ENCODE results near the gene LARP1.

LARP1 gene

DNA sequence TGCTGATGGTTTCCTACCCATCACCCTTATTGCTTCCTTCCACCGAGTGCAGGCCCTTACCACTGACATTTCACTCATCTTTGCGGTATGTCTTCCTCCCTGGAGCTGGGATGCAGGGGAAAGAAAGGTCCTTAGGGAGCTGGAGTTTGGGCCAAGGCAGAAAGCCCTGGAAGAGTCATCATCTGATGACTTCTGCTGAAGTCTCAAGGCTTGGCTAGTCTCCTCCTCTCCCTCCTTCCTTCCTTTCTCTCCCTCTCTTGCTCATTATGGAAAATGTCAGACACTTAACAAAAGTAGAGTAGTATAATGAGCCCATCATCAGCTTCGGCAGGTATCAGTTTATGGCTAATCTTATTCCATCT is 40.0 kb downstream of the LARP1 start:
- TF ChIP-seq, protein P1, sequence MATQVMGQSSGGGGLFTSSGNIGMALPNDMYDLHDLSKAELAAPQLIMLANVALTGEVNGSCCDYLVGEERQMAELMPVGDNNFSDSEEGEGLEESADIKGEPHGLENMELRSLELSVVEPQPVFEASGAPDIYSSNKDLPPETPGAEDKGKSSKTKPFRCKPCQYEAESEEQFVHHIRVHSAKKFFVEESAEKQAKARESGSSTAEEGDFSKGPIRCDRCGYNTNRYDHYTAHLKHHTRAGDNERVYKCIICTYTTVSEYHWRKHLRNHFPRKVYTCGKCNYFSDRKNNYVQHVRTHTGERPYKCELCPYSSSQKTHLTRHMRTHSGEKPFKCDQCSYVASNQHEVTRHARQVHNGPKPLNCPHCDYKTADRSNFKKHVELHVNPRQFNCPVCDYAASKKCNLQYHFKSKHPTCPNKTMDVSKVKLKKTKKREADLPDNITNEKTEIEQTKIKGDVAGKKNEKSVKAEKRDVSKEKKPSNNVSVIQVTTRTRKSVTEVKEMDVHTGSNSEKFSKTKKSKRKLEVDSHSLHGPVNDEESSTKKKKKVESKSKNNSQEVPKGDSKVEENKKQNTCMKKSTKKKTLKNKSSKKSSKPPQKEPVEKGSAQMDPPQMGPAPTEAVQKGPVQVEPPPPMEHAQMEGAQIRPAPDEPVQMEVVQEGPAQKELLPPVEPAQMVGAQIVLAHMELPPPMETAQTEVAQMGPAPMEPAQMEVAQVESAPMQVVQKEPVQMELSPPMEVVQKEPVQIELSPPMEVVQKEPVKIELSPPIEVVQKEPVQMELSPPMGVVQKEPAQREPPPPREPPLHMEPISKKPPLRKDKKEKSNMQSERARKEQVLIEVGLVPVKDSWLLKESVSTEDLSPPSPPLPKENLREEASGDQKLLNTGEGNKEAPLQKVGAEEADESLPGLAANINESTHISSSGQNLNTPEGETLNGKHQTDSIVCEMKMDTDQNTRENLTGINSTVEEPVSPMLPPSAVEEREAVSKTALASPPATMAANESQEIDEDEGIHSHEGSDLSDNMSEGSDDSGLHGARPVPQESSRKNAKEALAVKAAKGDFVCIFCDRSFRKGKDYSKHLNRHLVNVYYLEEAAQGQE (IDR thresholded peaks at IDR 0.05; ENCODE audit: low read depth), result no peak
- no peak for TF ChIP-seq TEAD4 (IDR thresholded peaks at IDR 0.05)
- TF ChIP-seq ZBTB7A (IDR thresholded peaks at IDR 0.05; ENCODE audit: low read depth), result no peak
- no peak for TF ChIP-seq EP300 (IDR thresholded peaks at IDR 0.05; ENCODE audit: borderline replicate concordance)
- no peak for TF ChIP-seq EGR1 (IDR thresholded peaks at IDR 0.05)
- TF ChIP-seq TAF1 (IDR thresholded peaks at IDR 0.05; ENCODE audit: low read depth), result no peak
- TF ChIP-seq NFIC (IDR thresholded peaks at IDR 0.05), result no peak
- no peak for TF ChIP-seq CEBPB (IDR thresholded peaks at IDR 0.05)
- TF ChIP-seq FOXM1 (IDR thresholded peaks at IDR 0.05; ENCODE audit: borderline replicate concordance, low read depth), result no peak
- TF ChIP-seq RAD21 (IDR thresholded peaks at IDR 0.05; ENCODE audit: low read depth), result no peak
- TF ChIP-seq, protein P2, sequence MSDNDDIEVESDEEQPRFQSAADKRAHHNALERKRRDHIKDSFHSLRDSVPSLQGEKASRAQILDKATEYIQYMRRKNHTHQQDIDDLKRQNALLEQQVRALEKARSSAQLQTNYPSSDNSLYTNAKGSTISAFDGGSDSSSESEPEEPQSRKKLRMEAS (IDR thresholded peaks at IDR 0.05), result no peak
- TF ChIP-seq CREB1 (IDR thresholded peaks at IDR 0.05; ENCODE audit: low read depth), result no peak
- TF ChIP-seq, protein P3, sequence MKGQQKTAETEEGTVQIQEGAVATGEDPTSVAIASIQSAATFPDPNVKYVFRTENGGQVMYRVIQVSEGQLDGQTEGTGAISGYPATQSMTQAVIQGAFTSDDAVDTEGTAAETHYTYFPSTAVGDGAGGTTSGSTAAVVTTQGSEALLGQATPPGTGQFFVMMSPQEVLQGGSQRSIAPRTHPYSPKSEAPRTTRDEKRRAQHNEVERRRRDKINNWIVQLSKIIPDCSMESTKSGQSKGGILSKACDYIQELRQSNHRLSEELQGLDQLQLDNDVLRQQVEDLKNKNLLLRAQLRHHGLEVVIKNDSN (IDR thresholded peaks at IDR 0.05), result no peak
- TF ChIP-seq TCF12 (IDR thresholded peaks at IDR 0.05; ENCODE audit: low read depth), result no peak

DNA sequence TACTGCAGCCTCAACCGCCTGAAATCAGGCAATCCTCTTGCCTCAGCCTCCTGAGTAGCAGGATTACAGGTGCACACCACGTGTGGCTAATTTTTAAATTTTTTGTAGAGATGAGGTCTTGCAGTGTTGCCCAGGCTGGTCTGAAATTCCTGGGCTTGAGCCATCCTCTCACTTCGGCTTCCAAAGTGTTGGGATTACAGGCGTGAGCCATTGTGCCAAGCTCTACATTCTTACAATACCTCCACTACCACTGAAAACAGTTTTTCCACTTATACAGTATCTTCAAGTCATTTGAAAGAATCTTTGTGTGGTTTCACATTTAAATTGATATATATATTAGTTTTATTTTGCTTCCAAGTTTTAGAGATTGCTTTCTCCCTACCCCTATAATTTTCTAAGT is 42.6 kb downstream of the LARP1 start:
- TF ChIP-seq CREB1 (IDR thresholded peaks at IDR 0.05; ENCODE audit: low read depth), result no peak
- TF ChIP-seq YY1 (IDR thresholded peaks at IDR 0.05; ENCODE audit: low read depth), result no peak
- TF ChIP-seq TEAD4 (IDR thresholded peaks at IDR 0.05), result no peak
- no peak for TF ChIP-seq CEBPB (IDR thresholded peaks at IDR 0.05)
- TF ChIP-seq TCF12 (IDR thresholded peaks at IDR 0.05; ENCODE audit: low read depth), result no peak
- TF ChIP-seq, protein P3 (IDR thresholded peaks at IDR 0.05), result no peak
- TF ChIP-seq TAF1 (IDR thresholded peaks at IDR 0.05; ENCODE audit: low read depth), result no peak

DNA sequence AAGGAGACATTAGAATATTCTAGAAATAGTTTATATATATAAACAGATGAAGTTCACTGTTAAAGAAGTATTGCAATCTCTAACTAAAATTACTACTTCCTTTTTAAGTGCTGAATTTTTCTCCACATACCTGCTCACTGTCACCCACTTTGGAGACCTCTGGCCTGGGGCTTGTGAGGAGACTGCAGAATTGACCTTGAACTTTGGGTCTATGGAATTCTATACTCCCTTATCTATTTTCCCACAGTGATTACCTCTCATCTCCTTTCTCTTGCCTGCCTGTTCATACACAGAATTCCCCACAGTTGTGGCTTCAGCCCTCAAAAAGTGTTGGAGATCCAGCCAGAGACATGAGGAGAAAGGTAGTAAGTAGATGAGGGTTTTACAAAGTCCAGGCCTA is 45.4 kb downstream of the LARP1 start:
- TF ChIP-seq EP300 (IDR thresholded peaks at IDR 0.05; ENCODE audit: borderline replicate concordance) (no peak), TCF12 (IDR thresholded peaks at IDR 0.05; ENCODE audit: low read depth) (no peak), YY1 (IDR thresholded peaks at IDR 0.05; ENCODE audit: low read depth) (no peak), CEBPB (IDR thresholded peaks at IDR 0.05) (no peak), TEAD4 (IDR thresholded peaks at IDR 0.05) (no peak), NFIC (IDR thresholded peaks at IDR 0.05) (no peak), FOXM1 (IDR thresholded peaks at IDR 0.05; ENCODE audit: borderline replicate concordance, low read depth) (no peak), ZBTB7A (IDR thresholded peaks at IDR 0.05; ENCODE audit: low read depth) (no peak), CREB1 (IDR thresholded peaks at IDR 0.05; ENCODE audit: low read depth) (no peak), RAD21 (IDR thresholded peaks at IDR 0.05; ENCODE audit: low read depth) (no peak), TAF1 (IDR thresholded peaks at IDR 0.05; ENCODE audit: low read depth) (no peak), EGR1 (IDR thresholded peaks at IDR 0.05) (no peak)
- TF ChIP-seq, protein P3 (IDR thresholded peaks at IDR 0.05), result no peak
- TF ChIP-seq, protein P1 (IDR thresholded peaks at IDR 0.05; ENCODE audit: low read depth), result no peak
- TF ChIP-seq, protein P2 (IDR thresholded peaks at IDR 0.05), result no peak

DNA sequence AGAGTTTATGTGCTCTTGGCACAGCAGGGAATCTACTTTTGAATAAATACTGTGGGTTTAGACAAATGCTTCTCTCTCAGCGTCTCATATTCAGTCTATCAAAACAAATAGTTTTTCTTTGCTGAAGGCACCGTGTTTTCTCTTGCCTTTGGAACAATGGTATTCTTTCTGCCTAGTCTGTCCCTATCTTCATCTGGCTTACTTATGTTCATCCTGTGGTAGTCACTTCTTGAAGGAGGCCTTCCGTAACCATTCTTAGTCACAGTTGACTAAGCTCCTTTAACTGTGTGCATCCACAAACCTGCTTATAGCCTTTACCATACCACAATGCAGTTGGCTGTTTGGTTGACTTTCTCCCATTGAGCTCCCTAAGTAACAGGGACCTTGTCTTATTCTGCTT is 45.9 kb downstream of the LARP1 start:
- TF ChIP-seq EP300 (IDR thresholded peaks at IDR 0.05; ENCODE audit: borderline replicate concordance) (no peak), ZBTB7A (IDR thresholded peaks at IDR 0.05; ENCODE audit: low read depth) (no peak), YY1 (IDR thresholded peaks at IDR 0.05; ENCODE audit: low read depth) (no peak)
- TF ChIP-seq, protein P3 (IDR thresholded peaks at IDR 0.05), result no peak

DNA sequence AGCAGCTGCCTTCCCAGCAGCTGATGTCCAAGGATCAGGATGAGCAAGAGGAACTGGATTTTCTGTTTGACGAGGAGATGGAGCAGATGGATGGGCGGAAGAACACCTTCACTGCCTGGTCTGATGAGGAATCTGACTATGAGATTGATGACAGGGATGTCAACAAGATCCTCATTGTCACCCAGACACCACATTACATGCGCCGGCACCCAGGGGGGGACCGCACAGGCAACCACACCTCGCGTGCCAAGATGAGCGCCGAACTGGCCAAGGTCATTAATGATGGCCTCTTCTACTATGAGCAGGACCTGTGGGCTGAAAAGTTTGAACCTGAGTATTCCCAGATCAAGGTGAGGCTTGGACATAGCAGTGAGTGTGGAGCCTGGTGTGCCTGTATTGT is 46.9 kb downstream of the LARP1 start:
- TF ChIP-seq CEBPB (IDR thresholded peaks at IDR 0.05) (no peak), EGR1 (IDR thresholded peaks at IDR 0.05) (no peak), YY1 (IDR thresholded peaks at IDR 0.05; ENCODE audit: low read depth) (no peak), NFIC (IDR thresholded peaks at IDR 0.05) (no peak)

DNA sequence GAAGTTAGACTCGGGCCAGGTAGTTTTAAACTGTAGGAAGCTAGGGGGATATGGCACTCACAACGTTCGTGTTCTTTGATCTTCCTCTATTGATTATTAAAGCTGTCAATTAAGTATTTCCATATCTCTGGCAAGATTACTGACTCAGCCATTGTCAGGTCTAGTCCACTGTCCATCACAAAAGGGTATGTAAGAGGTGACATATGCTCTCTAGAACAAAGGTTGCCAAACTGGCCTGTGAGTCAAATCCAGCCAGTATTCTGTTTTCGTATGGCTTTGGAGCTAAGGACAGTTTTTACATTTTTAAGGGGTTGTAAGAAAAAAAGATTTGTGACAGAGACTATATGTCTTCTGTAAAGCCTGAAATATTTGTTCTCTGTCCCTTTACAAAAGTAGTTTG is 51.0 kb downstream of the LARP1 start:
- TF ChIP-seq, protein P3 (IDR thresholded peaks at IDR 0.05), result no peak
- TF ChIP-seq NFIC (IDR thresholded peaks at IDR 0.05), result no peak
- no peak for TF ChIP-seq TAF1 (IDR thresholded peaks at IDR 0.05; ENCODE audit: low read depth)
- TF ChIP-seq TEAD4 (IDR thresholded peaks at IDR 0.05), result no peak
- TF ChIP-seq, protein P2 (IDR thresholded peaks at IDR 0.05), result no peak
- TF ChIP-seq RAD21 (IDR thresholded peaks at IDR 0.05; ENCODE audit: low read depth), result no peak
- TF ChIP-seq CREB1 (IDR thresholded peaks at IDR 0.05; ENCODE audit: low read depth), result no peak
- TF ChIP-seq FOXM1 (IDR thresholded peaks at IDR 0.05; ENCODE audit: borderline replicate concordance, low read depth), result no peak
- no peak for TF ChIP-seq EGR1 (IDR thresholded peaks at IDR 0.05)
- TF ChIP-seq ZBTB7A (IDR thresholded peaks at IDR 0.05; ENCODE audit: low read depth), result no peak
- TF ChIP-seq TCF12 (IDR thresholded peaks at IDR 0.05; ENCODE audit: low read depth), result no peak
- no peak for TF ChIP-seq CEBPB (IDR thresholded peaks at IDR 0.05)

All from Ishikawa (cell line).